Natural killer cell treated with Interleukin-12 subunit alpha and Interleukin-12 subunit beta and Interleukin-15 and Interleukin-18, amount 100 ng/mL, for 72 hours (primary cell): ENCODE data around the gene TM9SF3. TPM values are rescaled to one million over a fixed set of nuclear protein-coding genes. Genes with fewer than 3 reads are reported as not detected.
"Not testable (repeated sequence)": the region's sequence is repeated elsewhere in the genome, so short reads cannot be mapped to it uniquely, and the experiment has no call there.

Experiments used
- ATAC-seq, 2 donors: fragments of 150-1000 bp; cut with Tn5 transposase in 1 of 2; sonication (Bioruptor Pico), chemical (Tn5 transposase) in 1 of 2; 2 replicates each; pipeline ENCODE4 v1.10.0; 2021
- DNase-seq: peaks from one replicate; pipeline ENCODE4 v3.0.0; 2022; ENCODE audit warnings: low spot score
- H3K27ac Mint-ChIP-seq, 2 donors: 1 replicate in 1 of 2; 2 replicates in 1 of 2; pipeline ENCODE4 v1.8.0; 2022; ENCODE audit warnings: mixed read lengths in 2 of 2, mild to moderate bottlenecking in 1 of 2, moderate library complexity in 1 of 2
- H3K27me3 Mint-ChIP-seq, 2 donors: 1 replicate in 1 of 2; 2 replicates in 1 of 2; pipeline ENCODE4 v1.8.0; 2022; ENCODE audit warnings: mixed read lengths in 2 of 2
- H3K36me3 Mint-ChIP-seq: one replicate; pipeline ENCODE4 v1.8.0; 2022; ENCODE audit warnings: mixed read lengths
- H3K4me1 Mint-ChIP-seq, 2 donors: 1 replicate in 1 of 2; 2 replicates in 1 of 2; pipeline ENCODE4 v1.8.0; 2022; ENCODE audit warnings: low read depth in 2 of 2, mixed read lengths in 2 of 2, mild to moderate bottlenecking in 1 of 2
- H3K4me3 Mint-ChIP-seq: one replicate; pipeline ENCODE4 v1.8.0; 2022; ENCODE audit warnings: mixed read lengths
- H3K9me3 Mint-ChIP-seq: 2 replicates; pipeline ENCODE4 v1.8.0; 2022; ENCODE audit warnings: mixed read lengths
- total RNA-seq, 2 donors: library from RNA; stranded (reverse); gene quantifications; one replicate each; pipeline ENCODE4 v1.2.3, GENCODE V29; 2022

Gene TM9SF3
- total RNA-seq, 2 donors from 2014 or later = 73.0 to 104 TPM

- Mint-ChIP-seq H3K9me3 (no peaks in the 10 kb centered on the region), H3K27ac (peak overlapping the region in 1 of 2 donors; percentile 1), H3K36me3 (peaks cover 10% of the 10 kb centered on the region), H3K27me3 (no peaks in the 10 kb centered on the region), H3K4me3 (no peak overlapping the region), H3K4me1 (peaks cover 51 to 57% of the 10 kb centered on the region in 2 donors)
- ATAC-seq = peak in 1 of 2 donors; percentile 28
- no peak for DNase-seq
Observed at GRCh38 chr10:96570983-96571964, 15.5 kb downstream of the TM9SF3 start.

- Mint-ChIP-seq H3K36me3 (peaks cover 10% of the 10 kb centered on the region), H3K4me1 (peaks cover 54 to 62% of the 10 kb centered on the region in 2 donors), H3K4me3 (no peak overlapping the region), H3K27me3 (no peaks in the 10 kb centered on the region), H3K9me3 (no peaks in the 10 kb centered on the region), H3K27ac (no peak overlapping the region)
- DNase-seq (no peak), ATAC-seq (no peak)
Observed at GRCh38 chr10:96570511-96570910, 16.3 kb downstream of the TM9SF3 start.

GRCh38 chr10:96568402-96568801, 18.4 kb downstream of the TM9SF3 start:
- H3K9me3 Mint-ChIP-seq = no peaks in the 10 kb centered on the region
- peaks cover 41 to 49% of the 10 kb centered on the region in 2 donors for H3K4me1 Mint-ChIP-seq
- ATAC-seq (no peak), DNase-seq (no peak)
- no peak overlapping the region for H3K27ac Mint-ChIP-seq
- no peaks in the 10 kb centered on the region for H3K36me3 Mint-ChIP-seq
- no peaks in the 10 kb centered on the region for H3K27me3 Mint-ChIP-seq
- no peak overlapping the region for H3K4me3 Mint-ChIP-seq

GRCh38 chr10:96565774-96566173, 21.0 kb downstream of the TM9SF3 start:
- no peaks in the 10 kb centered on the region for H3K27me3 Mint-ChIP-seq
- peaks cover 33 to 37% of the 10 kb centered on the region in 2 donors for H3K4me1 Mint-ChIP-seq
- DNase-seq = no peak
- ATAC-seq = no peak
- H3K27ac Mint-ChIP-seq = peak overlapping the region in 1 of 2 donors; percentile 14
- peaks cover under 1% of the 10 kb centered on the region for H3K36me3 Mint-ChIP-seq
- H3K9me3 Mint-ChIP-seq = no peaks in the 10 kb centered on the region
- no peak overlapping the region for H3K4me3 Mint-ChIP-seq

- no peak for DNase-seq
- Mint-ChIP-seq H3K36me3 (peaks cover 14% of the 10 kb centered on the region), H3K4me1 (peaks cover 5 to 10% of the 10 kb centered on the region in 2 donors), H3K27ac (no peak overlapping the region), H3K9me3 (no peaks in the 10 kb centered on the region), H3K4me3 (no peak overlapping the region), H3K27me3 (no peaks in the 10 kb centered on the region)
- no peak for ATAC-seq
Observed at GRCh38 chr10:96560966-96561887, 25.6 kb downstream of the TM9SF3 start.

- Mint-ChIP-seq H3K4me3 (no peak overlapping the region), H3K36me3 (peaks cover 14% of the 10 kb centered on the region), H3K9me3 (no peaks in the 10 kb centered on the region), H3K27ac (no peak overlapping the region), H3K4me1 (peaks cover 0 to 6% of the 10 kb centered on the region in 2 donors), H3K27me3 (no peaks in the 10 kb centered on the region)
- no peak for DNase-seq
- ATAC-seq = no peak
Observed at GRCh38 chr10:96560489-96560888, 26.3 kb downstream of the TM9SF3 start.

GRCh38 chr10:96556003-96556402, 30.8 kb downstream of the TM9SF3 start:
- peaks cover 14% of the 10 kb centered on the region for H3K36me3 Mint-ChIP-seq
- H3K4me1 Mint-ChIP-seq = no peaks in the 10 kb centered on the region
- no peak overlapping the region for H3K4me3 Mint-ChIP-seq
- no peak overlapping the region for H3K27ac Mint-ChIP-seq
- H3K9me3 Mint-ChIP-seq = no peaks in the 10 kb centered on the region
- DNase-seq = no peak
- H3K27me3 Mint-ChIP-seq = no peaks in the 10 kb centered on the region
- no peak for ATAC-seq

- ATAC-seq (no peak), DNase-seq (no peak)
- Mint-ChIP-seq H3K27me3 (no peaks in the 10 kb centered on the region), H3K4me1 (no peaks in the 10 kb centered on the region), H3K36me3 (peaks cover 10% of the 10 kb centered on the region), H3K4me3 (no peak overlapping the region), H3K9me3 (no peaks in the 10 kb centered on the region), H3K27ac (no peak overlapping the region)
Observed at GRCh38 chr10:96555330-96555729, 31.5 kb downstream of the TM9SF3 start.

GRCh38 chr10:96548589-96548988, 38.2 kb downstream of the TM9SF3 start:
- H3K36me3 Mint-ChIP-seq = peaks cover 11% of the 10 kb centered on the region
- DNase-seq (no peak), ATAC-seq (no peak)
- no peak overlapping the region for H3K4me3 Mint-ChIP-seq
- H3K27ac Mint-ChIP-seq = peak overlapping the region in 1 of 2 donors; percentile 4
- no peaks in the 10 kb centered on the region for H3K27me3 Mint-ChIP-seq
- H3K4me1 Mint-ChIP-seq = peaks cover 0 to 6% of the 10 kb centered on the region in 2 donors
- H3K9me3 Mint-ChIP-seq = no peaks in the 10 kb centered on the region

GRCh38 chr10:96545558-96545957, 41.3 kb downstream of the TM9SF3 start:
- not testable (repeated sequence) for H3K4me3 Mint-ChIP-seq, H3K27me3 Mint-ChIP-seq, H3K9me3 Mint-ChIP-seq, DNase-seq, H3K4me1 Mint-ChIP-seq, ATAC-seq
- Mint-ChIP-seq H3K27ac (peak overlapping the region; percentile 6 to 8), H3K36me3 (peaks cover 19% of the 10 kb centered on the region)

GRCh38 chr10:96541921-96542320, 44.9 kb downstream of the TM9SF3 start:
- peaks cover 6 to 17% of the 10 kb centered on the region in 2 donors for H3K4me1 Mint-ChIP-seq
- DNase-seq (no peak), ATAC-seq (no peak)
- no peak overlapping the region for H3K4me3 Mint-ChIP-seq
- H3K27ac Mint-ChIP-seq = no peak overlapping the region
- no peaks in the 10 kb centered on the region for H3K27me3 Mint-ChIP-seq
- H3K36me3 Mint-ChIP-seq = peaks cover 19% of the 10 kb centered on the region
- H3K9me3 Mint-ChIP-seq = no peaks in the 10 kb centered on the region

GRCh38 chr10:96540240-96540639, 46.6 kb downstream of the TM9SF3 start:
- Mint-ChIP-seq H3K36me3 (peaks cover 12% of the 10 kb centered on the region), H3K4me1 (peaks cover 6 to 16% of the 10 kb centered on the region in 2 donors), H3K4me3 (no peak overlapping the region), H3K27me3 (no peaks in the 10 kb centered on the region), H3K9me3 (no peaks in the 10 kb centered on the region), H3K27ac (no peak overlapping the region)
- ATAC-seq (no peak), DNase-seq (no peak)

- peaks cover 11 to 19% of the 10 kb centered on the region in 2 donors for H3K4me1 Mint-ChIP-seq
Observed at GRCh38 chr10:96538683-96539082, 48.1 kb downstream of the TM9SF3 start.

More at GRCh38 chr10:96538683-96539082, 48.1 kb downstream of the TM9SF3 start:
- DNase-seq (no peak), ATAC-seq (no peak)
- Mint-ChIP-seq H3K27me3 (no peaks in the 10 kb centered on the region), H3K9me3 (no peaks in the 10 kb centered on the region), H3K27ac (no peak overlapping the region), H3K36me3 (peaks cover 9% of the 10 kb centered on the region), H3K4me3 (no peak overlapping the region)
